ENCODE results near the gene THAP4.

The THAP4 gene

GRCh38 chr2:241562269-241562891 is 74.6 kb downstream of the THAP4 start:
- no peak for DNase-seq

- DNase-seq, result no peak
Observed at GRCh38 chr2:241561832-241562231, 75.1 kb downstream of the THAP4 start.

- no peak for DNase-seq
Observed at GRCh38 chr2:241560883-241561474, 76.0 kb downstream of the THAP4 start.

- DNase-seq, result no peak
Observed at GRCh38 chr2:241560162-241560882, 76.6 kb downstream of the THAP4 start.

- DNase-seq, result no peak
Observed at GRCh38 chr2:241559323-241560161, 77.4 kb downstream of the THAP4 start.

GRCh38 chr2:241558532-241559322 is 78.2 kb downstream of the THAP4 start, which contains the start of gene BOK:
Gene BOK (plus strand): TSS chr2:241558745. CDS start chr2:241559484, 739 bp downstream.
- no peak for DNase-seq

- DNase-seq, result no peak
Observed at GRCh38 chr2:241556746-241557145, 80.2 kb downstream of the THAP4 start.

GRCh38 chr2:241555711-241556110 is 81.2 kb downstream of the THAP4 start:
- no peak for DNase-seq

GRCh38 chr2:241554610-241555322 is 82.2 kb downstream of the THAP4 start:
- DNase-seq, result no peak

- DNase-seq, result no peak
Observed at GRCh38 chr2:241553981-241554380, 83.0 kb downstream of the THAP4 start.

GRCh38 chr2:241553512-241553830 is 83.5 kb downstream of the THAP4 start:
- no peak for DNase-seq

- DNase-seq, result no peak
Observed at GRCh38 chr2:241551998-241552737, 84.8 kb downstream of the THAP4 start.

- DNase-seq, result no peak
Observed at GRCh38 chr2:241551599-241551997, 85.4 kb downstream of the THAP4 start.

- no peak for DNase-seq
Observed at GRCh38 chr2:241550616-241551580, 86.1 kb downstream of the THAP4 start.

- no peak for DNase-seq
Observed at GRCh38 chr2:241548451-241548835, 88.5 kb downstream of the THAP4 start.

GRCh38 chr2:241547781-241548450 is 89.0 kb downstream of the THAP4 start:
- no peak for DNase-seq

GRCh38 chr2:241546771-241547498 is 90.0 kb downstream of the THAP4 start:
- DNase-seq, result no peak

All from GOT3 (cell line).